ENCODE measurements around the gene PATJ. TPM values are rescaled to one million over a fixed set of nuclear protein-coding genes. Genes with fewer than 3 reads are reported as not detected.

PATJ gene
- total RNA-seq, 1 experiment from 2014 or later = 28.7 TPM

DNA sequence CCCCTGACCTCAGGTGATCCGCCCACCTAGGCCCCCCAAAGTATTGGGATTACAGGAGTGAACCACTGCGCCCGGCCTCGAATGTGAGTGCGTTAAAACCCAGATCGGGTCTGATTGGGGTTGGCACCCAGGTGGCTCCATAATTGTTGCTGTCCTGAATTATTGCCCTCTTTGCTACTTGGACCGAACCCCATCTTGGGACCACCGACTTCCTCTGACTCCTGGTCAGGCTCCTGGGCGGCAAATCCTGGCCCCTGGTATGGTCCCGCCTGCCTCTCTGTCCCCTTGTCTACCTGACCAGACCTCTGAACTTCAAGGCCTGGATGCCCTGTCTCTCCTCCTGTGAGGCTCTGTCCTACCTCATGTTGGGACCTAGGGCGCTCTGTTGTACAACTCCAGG is 485.2 kb downstream of the PATJ start:
- no peaks in the 10 kb centered on the region for H4K20me1 ChIP-seq (ENCODE audit: low read length)
- no peak overlapping the region for H2AFZ ChIP-seq (ENCODE audit: low read length)
- no peak overlapping the region for H3K9ac ChIP-seq (ENCODE audit: low read length)
- ChIA-PET CTCF (no interaction called here), POLR2A (ENCODE audit: unreplicated experiment) (no interaction called here)
- no peaks in the 10 kb centered on the region for H3K36me3 ChIP-seq (ENCODE audit: low read depth, low read length)
- H3K4me3 ChIP-seq (ENCODE audit: low read length) = no peak overlapping the region
- ATAC-seq (no peak), DNase-seq (no peak)
- H3K9me3 ChIP-seq (ENCODE audit: low read length) = no peaks in the 10 kb centered on the region
- intact Hi-C loops (cut with micrococcal nuclease) = no loop called here
- H3K79me2 ChIP-seq (ENCODE audit: low read length) = no peaks in the 10 kb centered on the region
- no TSS peak for BruUV-seq (replicated peaks)
- no peak for TF ChIP-seq EZH2phosphoT487 (IDR thresholded peaks at IDR 0.05; ENCODE audit: borderline replicate concordance, low read length)
- TF ChIP-seq, protein P1, sequence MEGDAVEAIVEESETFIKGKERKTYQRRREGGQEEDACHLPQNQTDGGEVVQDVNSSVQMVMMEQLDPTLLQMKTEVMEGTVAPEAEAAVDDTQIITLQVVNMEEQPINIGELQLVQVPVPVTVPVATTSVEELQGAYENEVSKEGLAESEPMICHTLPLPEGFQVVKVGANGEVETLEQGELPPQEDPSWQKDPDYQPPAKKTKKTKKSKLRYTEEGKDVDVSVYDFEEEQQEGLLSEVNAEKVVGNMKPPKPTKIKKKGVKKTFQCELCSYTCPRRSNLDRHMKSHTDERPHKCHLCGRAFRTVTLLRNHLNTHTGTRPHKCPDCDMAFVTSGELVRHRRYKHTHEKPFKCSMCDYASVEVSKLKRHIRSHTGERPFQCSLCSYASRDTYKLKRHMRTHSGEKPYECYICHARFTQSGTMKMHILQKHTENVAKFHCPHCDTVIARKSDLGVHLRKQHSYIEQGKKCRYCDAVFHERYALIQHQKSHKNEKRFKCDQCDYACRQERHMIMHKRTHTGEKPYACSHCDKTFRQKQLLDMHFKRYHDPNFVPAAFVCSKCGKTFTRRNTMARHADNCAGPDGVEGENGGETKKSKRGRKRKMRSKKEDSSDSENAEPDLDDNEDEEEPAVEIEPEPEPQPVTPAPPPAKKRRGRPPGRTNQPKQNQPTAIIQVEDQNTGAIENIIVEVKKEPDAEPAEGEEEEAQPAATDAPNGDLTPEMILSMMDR (conservative IDR thresholded peaks at IDR 0.05; ENCODE audit: low read depth, low read length) = no peak
- TF ChIP-seq EZH2 (IDR thresholded peaks at IDR 0.05; ENCODE audit: low read length, unreplicated experiment) = no peak
- H3F3A ChIP-seq (ENCODE audit: low read length, unreplicated experiment) = no peaks in the 10 kb centered on the region
- no peak overlapping the region for H3K27ac ChIP-seq (ENCODE audit: low read length)
- peaks cover 25% of the 10 kb centered on the region for H3K4me1 ChIP-seq (ENCODE audit: insufficient read depth, low read length)
- H3K27me3 ChIP-seq (ENCODE audit: low read length) = no peaks in the 10 kb centered on the region
- no peaks in the 10 kb centered on the region for H3K9me2 ChIP-seq (replicated peaks; ENCODE audit: low read length)
- no peak overlapping the region for H3K4me2 ChIP-seq (ENCODE audit: low read length)

Small RNAs within 50 kb of the gene (microRNA-seq; reads per million reads assigned to microRNA genes)
- not detected for gene MIR3116-1 (ENCODE audit: unreplicated experiment)
- gene MIR3116-2 (ENCODE audit: unreplicated experiment) = not detected

Other genes starting within 250 kb of the PATJ start
- gene TM2D1, start 17.3 kb upstream of the PATJ start, total RNA-seq (2014; rRNA removed) = 24.6 and 48.0 TPM in 2 replicates